NT2/D1 (cell line): Measurements from ENCODE around the gene HINFP.
A peak's percentile ranks its signal among the peaks of the same experiment; 100 is the strongest.
"Not testable (repeated sequence)": the region's sequence is repeated elsewhere in the genome, so short reads cannot be mapped to it uniquely, and the experiment has no call there.

Experiments used
- DNase-seq: peaks from one replicate; pipeline ENCODE4 v3.0.0-alpha.2; 2011; ENCODE audit warnings: low read depth, low spot score
- H3K27me3 ChIP-seq: 2 replicates; pipeline ENCODE4 v1.6.0; 2011; ENCODE audit warnings: mild to moderate bottlenecking; ENCODE audit not compliant: insufficient read length, insufficient read depth
- H3K36me3 ChIP-seq: 2 replicates; pipeline ENCODE4 v1.6.1; 2011; ENCODE audit warnings: mild to moderate bottlenecking, low read length, mixed read lengths; ENCODE audit not compliant: insufficient read depth, insufficient read length
- H3K4me1 ChIP-seq: 2 replicates; pipeline ENCODE4 v1.5.1; 2011; ENCODE audit not compliant: insufficient read depth, insufficient read length
- H3K4me3 ChIP-seq: 2 replicates; pipeline ENCODE4 v1.5.1; 2011; ENCODE audit warnings: low read depth; ENCODE audit not compliant: insufficient read length
- H3K9ac ChIP-seq: 2 replicates; pipeline ENCODE4 v1.6.0; 2011; ENCODE audit warnings: low read depth; ENCODE audit not compliant: insufficient read length
- H3K9me3 ChIP-seq: 2 replicates; pipeline ENCODE4 v1.5.1; 2011; ENCODE audit warnings: mild to moderate bottlenecking, low read length; ENCODE audit not compliant: insufficient read depth
- SUZ12 ChIP-seq: IDR thresholded peaks from 2 replicates; pipeline ENCODE4 v1.6.1; 2011; ENCODE audit not compliant: insufficient read length, insufficient read depth; ENCODE audit errors: extremely low read depth
- YY1 ChIP-seq: IDR thresholded peaks from 2 replicates; pipeline ENCODE4 v1.6.1; 2011; ENCODE audit not compliant: insufficient read length, insufficient read depth
- ZNF274 ChIP-seq: IDR thresholded peaks from 2 replicates; pipeline ENCODE4 v1.6.1; 2011; ENCODE audit warnings: mild to moderate bottlenecking, low read depth, low read length

The HINFP gene

DNA sequence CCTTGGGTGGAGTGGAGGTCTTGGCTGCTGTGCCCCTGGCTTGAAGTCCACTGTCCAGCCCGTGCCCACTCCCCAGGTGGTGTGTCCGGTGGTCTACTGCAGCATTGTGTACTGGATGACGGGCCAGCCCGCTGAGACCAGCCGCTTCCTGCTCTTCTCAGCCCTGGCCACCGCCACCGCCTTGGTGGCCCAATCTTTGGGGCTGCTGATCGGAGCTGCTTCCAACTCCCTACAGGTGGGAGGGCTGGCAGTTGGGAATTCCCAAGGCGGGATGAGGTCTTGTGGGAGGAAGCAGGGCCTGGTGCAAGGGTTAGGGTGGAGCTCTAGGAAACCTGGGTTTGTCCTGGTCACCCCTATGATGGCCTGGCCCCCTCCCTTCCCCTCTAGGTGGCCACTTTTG lies 38.8 kb downstream of the HINFP start:
- Histone ChIP-seq H3K4me3 (no peak overlapping the region), H3K9me3 (no peaks in the 10 kb centered on the region), H3K27me3 (no peaks in the 10 kb centered on the region), H3K4me1 (peaks cover 3% of the 10 kb centered on the region), H3K9ac (no peak overlapping the region), H3K36me3 (no peaks in the 10 kb centered on the region)
- TF ChIP-seq ZNF274, result no peak
- no peak for TF ChIP-seq SUZ12
- TF ChIP-seq YY1, result no peak
- DNase-seq, result no peak

DNA sequence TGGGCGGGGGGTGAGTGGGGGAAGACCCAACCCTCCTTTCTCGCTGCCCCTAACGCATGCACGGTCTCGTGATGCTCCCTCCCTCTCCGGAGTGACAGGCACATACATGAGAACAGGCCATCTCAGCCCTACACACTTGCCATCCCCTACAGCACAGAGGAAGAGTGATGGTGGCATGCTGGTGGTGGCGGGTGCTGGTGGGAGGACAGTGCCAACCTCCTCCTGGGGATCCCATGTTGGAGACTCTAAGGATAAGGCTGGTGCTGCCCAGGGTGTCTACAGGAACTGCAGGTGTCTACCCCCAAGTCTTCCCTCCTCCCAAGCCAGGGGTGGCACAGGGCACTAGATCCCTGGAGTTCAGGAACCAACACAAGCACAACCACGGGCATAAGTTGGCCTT lies 40.5 kb downstream of the HINFP start:
- Histone ChIP-seq H3K9ac (no peak overlapping the region), H3K27me3 (no peaks in the 10 kb centered on the region), H3K4me3 (no peak overlapping the region), H3K9me3 (no peaks in the 10 kb centered on the region), H3K36me3 (no peaks in the 10 kb centered on the region), H3K4me1 (peaks cover 6% of the 10 kb centered on the region)
- DNase-seq, result no peak
- TF ChIP-seq SUZ12, result no peak
- TF ChIP-seq YY1, result no peak
- no peak for TF ChIP-seq ZNF274

DNA sequence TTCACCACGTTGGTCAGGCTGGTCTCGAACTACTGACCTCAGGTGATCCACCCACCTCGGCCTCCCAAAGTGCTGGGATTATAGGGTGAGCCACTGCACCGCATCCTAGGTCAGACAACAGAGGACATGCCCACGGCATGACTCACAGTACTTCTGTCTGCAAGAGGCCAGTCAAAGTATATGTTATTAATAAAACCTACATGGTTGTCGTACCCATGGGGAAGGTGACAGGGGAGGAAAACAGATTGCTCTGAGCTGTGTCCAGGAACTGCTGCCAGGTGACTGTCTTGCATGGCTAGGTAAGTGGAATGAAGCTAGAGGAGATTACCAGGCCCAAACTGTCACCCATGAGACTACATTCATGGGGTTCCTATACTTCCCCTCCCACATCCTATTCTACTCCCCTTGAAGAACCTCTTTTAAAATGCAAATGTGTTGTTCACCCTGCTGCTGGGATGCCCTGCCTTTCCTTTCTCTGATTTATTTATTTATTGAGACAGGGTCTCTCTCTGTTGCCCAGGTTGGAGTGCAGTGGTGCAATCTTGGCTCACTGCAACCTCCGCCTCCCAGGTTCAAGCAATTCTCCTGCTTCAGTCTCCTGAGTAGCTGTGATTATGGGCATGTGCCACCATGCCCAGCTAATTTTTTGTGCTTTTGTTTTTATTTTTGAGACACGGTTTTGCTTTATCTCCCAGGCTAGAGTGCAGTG lies 45.1 kb downstream of the HINFP start:
- H3K27me3 ChIP-seq, result no peaks in the 10 kb centered on the region
- no peaks in the 10 kb centered on the region for H3K9me3 ChIP-seq
- no peak overlapping the region for H3K9ac ChIP-seq
- TF ChIP-seq ZNF274 (no peak), SUZ12 (no peak), YY1 (no peak)
- peaks cover 10% of the 10 kb centered on the region for H3K4me1 ChIP-seq
- H3K36me3 ChIP-seq, result no peaks in the 10 kb centered on the region
- H3K4me3 ChIP-seq, result no peak overlapping the region
- no peak for DNase-seq

DNA sequence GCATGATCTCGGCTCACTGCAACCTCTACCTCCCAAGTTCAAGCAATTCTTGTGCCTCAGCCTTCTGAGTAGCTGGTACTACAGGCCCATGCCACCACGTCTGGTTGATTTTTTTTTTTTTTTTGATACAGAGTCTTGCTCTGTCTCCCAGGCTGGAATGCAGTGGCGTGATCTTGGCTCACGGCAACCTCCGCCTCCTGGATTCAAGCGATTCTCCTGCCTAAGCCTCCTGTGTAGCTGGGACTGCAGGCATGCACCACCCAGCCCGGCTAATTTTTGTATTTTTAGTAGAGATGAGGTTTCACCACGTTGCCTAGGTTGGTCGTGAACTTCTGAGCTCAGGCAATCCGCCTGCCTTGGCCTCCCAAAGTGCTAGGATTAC lies 45.7 kb downstream of the HINFP start:
- not testable (repeated sequence) for H3K4me1 ChIP-seq, H3K4me3 ChIP-seq, H3K27me3 ChIP-seq, H3K9ac ChIP-seq, H3K36me3 ChIP-seq, DNase-seq, H3K9me3 ChIP-seq

DNA sequence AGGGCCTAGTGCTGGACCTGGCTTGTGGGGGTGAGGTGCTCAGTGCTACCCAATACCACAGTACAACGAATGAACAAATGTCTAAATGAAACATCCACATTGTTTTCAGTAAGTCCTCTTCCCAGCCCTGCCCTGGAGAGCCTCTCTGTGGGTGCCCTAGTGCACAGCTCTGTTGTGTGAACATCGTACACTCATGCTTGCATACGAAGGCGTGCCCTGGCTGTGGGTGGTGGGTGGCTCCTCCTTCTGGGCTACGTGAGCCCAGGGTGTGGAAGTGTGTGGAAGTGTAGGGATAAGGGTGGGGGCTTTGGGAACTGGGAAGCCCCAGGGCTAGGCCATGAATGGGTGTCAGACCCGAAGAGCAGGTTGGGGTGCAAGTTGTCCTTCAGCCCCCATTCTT lies 46.6 kb downstream of the HINFP start:
- no peak overlapping the region for H3K4me3 ChIP-seq
- H3K9me3 ChIP-seq, result no peaks in the 10 kb centered on the region
- H3K9ac ChIP-seq, result peak overlapping the region; percentile 50
- no peaks in the 10 kb centered on the region for H3K27me3 ChIP-seq
- no peak for DNase-seq
- peaks cover 8% of the 10 kb centered on the region for H3K4me1 ChIP-seq
- peaks cover 3% of the 10 kb centered on the region for H3K36me3 ChIP-seq
- TF ChIP-seq ZNF274 (no peak), SUZ12 (no peak), YY1 (no peak)

DNA sequence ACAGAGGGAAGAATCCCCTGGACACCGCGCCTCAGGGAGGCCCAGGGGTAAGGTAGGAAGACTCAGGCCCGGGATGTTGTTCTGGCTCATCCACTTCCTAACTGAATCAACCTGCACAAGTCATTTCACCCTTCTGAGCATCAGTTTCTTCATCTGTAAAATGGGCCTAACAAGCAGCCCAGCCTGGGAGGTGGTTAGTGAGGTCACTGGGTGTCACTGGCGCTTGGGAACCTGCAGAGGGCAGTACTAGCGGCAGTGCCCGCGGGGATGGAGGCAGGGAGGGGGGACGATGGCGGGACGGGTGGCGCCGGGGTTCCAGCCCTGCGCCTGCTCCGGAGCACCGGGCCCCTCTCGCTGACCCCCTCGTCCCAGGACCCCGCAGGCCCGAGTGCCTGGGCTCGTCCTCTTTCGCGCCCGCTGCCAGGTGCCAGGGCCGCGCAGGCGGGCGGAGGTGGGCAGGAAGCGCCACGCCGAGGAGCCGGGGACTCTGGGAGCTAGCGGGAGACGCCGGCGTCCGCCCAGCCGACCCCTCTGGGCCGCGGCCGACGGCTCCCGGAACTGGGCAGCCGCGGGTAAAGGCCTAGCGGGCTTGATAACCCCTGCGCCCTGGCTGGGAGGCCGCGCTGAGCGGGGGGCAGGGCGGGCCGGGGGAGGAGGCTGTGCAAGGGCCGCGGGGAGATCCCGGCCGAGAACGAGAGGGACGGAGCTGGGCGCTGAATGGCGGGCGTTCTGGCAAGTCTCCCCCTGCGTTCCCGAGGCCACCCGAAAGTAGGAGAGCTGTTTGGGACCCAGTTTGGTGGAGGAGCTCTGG lies 47.3 kb downstream of the HINFP start, which contains the start of gene NLRX1:
Gene NLRX1 (plus strand): TSS at position 255 of the 811 bp plus-strand sequence. CDS start 2,679 bp downstream, outside the sequence.
- H3K9me3 ChIP-seq, result no peaks in the 10 kb centered on the region
- TF ChIP-seq YY1 (peak; percentile 18), ZNF274 (no peak)
- H3K27me3 ChIP-seq, result no peaks in the 10 kb centered on the region
- DNase-seq, result peak; percentile 82
- peaks cover 10% of the 10 kb centered on the region for H3K36me3 ChIP-seq
- H3K9ac ChIP-seq, result peak within 1 kb of the TSS; percentile 93
- peaks cover 8% of the 10 kb centered on the region for H3K4me1 ChIP-seq
- peak within 1 kb of the TSS; percentile 64 for H3K4me3 ChIP-seq

DNA sequence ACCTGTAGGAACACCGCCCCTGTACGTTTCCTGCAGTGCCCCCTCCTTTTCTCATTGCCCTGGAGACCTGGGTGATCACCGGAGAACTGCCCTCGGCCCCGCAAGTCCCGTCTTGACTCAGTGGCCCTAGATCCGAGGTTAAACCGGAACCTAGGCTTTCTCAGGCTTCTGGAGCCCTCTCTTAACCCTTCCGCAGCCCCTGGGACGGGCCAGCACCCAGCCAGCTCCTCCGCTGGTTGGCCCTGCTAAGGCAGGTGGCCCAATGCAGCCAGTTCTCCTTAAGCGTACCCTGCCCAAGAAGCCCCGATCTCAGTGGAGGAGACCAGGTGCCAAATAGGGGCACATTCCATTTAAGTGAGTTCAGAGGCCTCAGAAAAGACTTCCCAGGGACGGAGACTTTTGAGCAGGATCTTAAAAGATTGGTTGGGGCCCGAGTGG lies 47.9 kb downstream of the HINFP start:
- peak; percentile 70 for DNase-seq
- Histone ChIP-seq H3K9me3 (no peaks in the 10 kb centered on the region), H3K4me1 (peaks cover 8% of the 10 kb centered on the region), H3K27me3 (no peaks in the 10 kb centered on the region), H3K4me3 (peak overlapping the region; percentile 64), H3K9ac (peak overlapping the region; percentile 93), H3K36me3 (peaks cover 12% of the 10 kb centered on the region)
- TF ChIP-seq YY1, result no peak
- no peak for TF ChIP-seq SUZ12
- no peak for TF ChIP-seq ZNF274
